Naive thymus-derived CD8-positive, alpha-beta T cell (primary cell): ENCODE measurements around the gene PPFIBP1. TPM values are rescaled to one million over a fixed set of nuclear protein-coding genes. Genes with fewer than 3 reads are reported as not detected.

Experiments
- ATAC-seq, 2 donors: fragments of 150-1000 bp; cut with Tn5 transposase in 1 of 2; sonication (Bioruptor Pico), chemical (Tn5 transposase) in 1 of 2; 1 replicate in 1 of 2; 2 replicates in 1 of 2; pipeline ENCODE4 v1.10.0; 2021; ENCODE audit warnings: mild to moderate bottlenecking in 2 of 2, moderate library complexity in 2 of 2
- POLR2A ChIA-PET: fragments of 350-600 bp; sonication (Branson Sonifier 250); formaldehyde crosslinking; loops from one replicate; lab custom pipeline; 2021; ENCODE audit warnings: antibody characterized with exemption; lab: Charles Lee
- DNase-seq, 10 donors: peaks; one replicate each; pipeline versions ENCODE4 v3.0.0 to v3.0.0-alpha.2; 2020 to 2022
- H3K27ac Mint-ChIP-seq, 10 donors: one replicate each; pipeline ENCODE4 v1.8.0; 2020 to 2022; ENCODE audit warnings: mild to moderate bottlenecking in 10 of 10, mixed read lengths in 10 of 10, moderate library complexity in 4 of 10, inconsistent platforms in 1 of 10
- H3K27me3 Mint-ChIP-seq, 5 donors: one replicate each; pipeline ENCODE4 v1.8.0; 2021 to 2022; ENCODE audit warnings: mixed read lengths in 5 of 5
- H3K36me3 Mint-ChIP-seq, 3 donors: one replicate each; pipeline ENCODE4 v1.8.0; 2020 to 2022; ENCODE audit warnings: mixed read lengths in 3 of 3, mild to moderate bottlenecking in 2 of 3, inconsistent platforms in 1 of 3
- H3K4me1 Mint-ChIP-seq, 4 donors: one replicate each; pipeline ENCODE4 v1.8.0; 2021 to 2022; ENCODE audit warnings: mixed read lengths in 4 of 4
- H3K4me3 Mint-ChIP-seq, 10 donors: one replicate each; pipeline ENCODE4 v1.8.0; 2020 to 2022; ENCODE audit warnings: mild to moderate bottlenecking in 10 of 10, mixed read lengths in 10 of 10, moderate library complexity in 6 of 10, inconsistent platforms in 1 of 10
- H3K9me3 Mint-ChIP-seq, 9 donors: one replicate each; pipeline ENCODE4 v1.8.0; 2020 to 2022; ENCODE audit warnings: mixed read lengths in 9 of 9, mild to moderate bottlenecking in 3 of 9, inconsistent platforms in 1 of 9, moderate library complexity in 1 of 9
- polyA plus RNA-seq, 3 donors: library from polyadenylated mRNA; unstranded; fragments of 300-500 nt; fragmentation: Illumina TruSeq; gene quantifications; one replicate each; pipeline ENCODE4 v1.2.3, GENCODE V29; 2021
- total RNA-seq, 8 experiments: library from RNA in 2 of 8; stranded (reverse) in 2 of 8; gene quantifications; one replicate each; pipeline ENCODE4 v1.2.3 and lab custom pipeline; 2021 to 2026

PPFIBP1 gene
- total and polyA plus RNA-seq, 5 experiments from 2014 or later, result 3.8 to 9.2 (median 4.1) TPM

- peaks cover 0 to 6% (median 3%) of the 10 kb centered on the region in 5 donors for H3K27me3 Mint-ChIP-seq
- POLR2A ChIA-PET, result no interaction called here
- H3K9me3 Mint-ChIP-seq, result peaks cover 0 to 3% (median 0%) of the 10 kb centered on the region in 9 donors
- H3K4me3 Mint-ChIP-seq, result no peak overlapping the region
- H3K27ac Mint-ChIP-seq, result no peak overlapping the region
- H3K36me3 Mint-ChIP-seq, result peaks cover 0 to 3% (median 0%) of the 10 kb centered on the region in 3 donors
- DNase-seq (no peak), ATAC-seq (no peak)
- H3K4me1 Mint-ChIP-seq, result peaks cover 0 to 12% (median 8%) of the 10 kb centered on the region in 4 donors
These were observed 25.3 kb downstream of the PPFIBP1 start for GRCh38 chr12:27549236-27549800.

- no peak overlapping the region for H3K4me3 Mint-ChIP-seq
- H3K4me1 Mint-ChIP-seq, result peaks cover 0 to 13% (median 8%) of the 10 kb centered on the region in 4 donors
- POLR2A ChIA-PET, result no interaction called here
- H3K27ac Mint-ChIP-seq, result no peak overlapping the region
- no peaks in the 10 kb centered on the region for H3K36me3 Mint-ChIP-seq
- no peaks in the 10 kb centered on the region for H3K9me3 Mint-ChIP-seq
- peaks cover 0 to 6% (median 0%) of the 10 kb centered on the region in 5 donors for H3K27me3 Mint-ChIP-seq
- no peak for DNase-seq
- ATAC-seq, result no peak
These were observed 26.0 kb downstream of the PPFIBP1 start for GRCh38 chr12:27549801-27550652.

- Mint-ChIP-seq H3K9me3 (no peaks in the 10 kb centered on the region), H3K4me1 (peaks cover 0 to 19% (median 11%) of the 10 kb centered on the region in 4 donors), H3K27ac (no peak overlapping the region), H3K4me3 (no peak overlapping the region), H3K27me3 (peaks cover 0 to 6% (median 0%) of the 10 kb centered on the region in 5 donors), H3K36me3 (no peaks in the 10 kb centered on the region)
- ATAC-seq (no peak), DNase-seq (no peak)
- POLR2A ChIA-PET, result no interaction called here
These were observed 26.6 kb downstream of the PPFIBP1 start for GRCh38 chr12:27550653-27550975.

GRCh38 chr12:27551172-27551840 lies 27.3 kb downstream of the PPFIBP1 start:
- no peak overlapping the region for H3K27ac Mint-ChIP-seq
- POLR2A ChIA-PET, result no interaction called here
- ATAC-seq (no peak), DNase-seq (no peak)
- H3K4me1 Mint-ChIP-seq, result peaks cover 0 to 26% (median 15%) of the 10 kb centered on the region in 4 donors
- no peaks in the 10 kb centered on the region for H3K9me3 Mint-ChIP-seq
- peaks cover 0 to 6% (median 0%) of the 10 kb centered on the region in 5 donors for H3K27me3 Mint-ChIP-seq
- H3K4me3 Mint-ChIP-seq, result no peak overlapping the region
- H3K36me3 Mint-ChIP-seq, result no peaks in the 10 kb centered on the region

GRCh38 chr12:27552235-27552634 lies 28.2 kb downstream of the PPFIBP1 start:
- H3K27me3 Mint-ChIP-seq, result peaks cover 0 to 6% (median 0%) of the 10 kb centered on the region in 5 donors
- no peak overlapping the region for H3K27ac Mint-ChIP-seq
- peaks cover 0 to 29% (median 16%) of the 10 kb centered on the region in 4 donors for H3K4me1 Mint-ChIP-seq
- ATAC-seq, result no peak
- H3K36me3 Mint-ChIP-seq, result no peaks in the 10 kb centered on the region
- POLR2A ChIA-PET, result no interaction called here
- DNase-seq, result no peak
- no peaks in the 10 kb centered on the region for H3K9me3 Mint-ChIP-seq
- H3K4me3 Mint-ChIP-seq, result no peak overlapping the region

- POLR2A ChIA-PET, result no interaction called here
- DNase-seq (no peak), ATAC-seq (no peak)
- Mint-ChIP-seq H3K9me3 (no peaks in the 10 kb centered on the region), H3K27me3 (peaks cover 0 to 4% (median 0%) of the 10 kb centered on the region in 5 donors), H3K4me1 (peaks cover 0 to 29% (median 16%) of the 10 kb centered on the region in 4 donors), H3K4me3 (no peak overlapping the region), H3K36me3 (no peaks in the 10 kb centered on the region), H3K27ac (peak overlapping the region in 1 of 10 donors; percentile 12)
These were observed 29.0 kb downstream of the PPFIBP1 start for GRCh38 chr12:27552886-27553560.

GRCh38 chr12:27553941-27554340 lies 29.9 kb downstream of the PPFIBP1 start:
- DNase-seq (no peak), ATAC-seq (no peak)
- peaks cover 2 to 34% (median 17%) of the 10 kb centered on the region in 4 donors for H3K4me1 Mint-ChIP-seq
- H3K27ac Mint-ChIP-seq, result peak overlapping the region in 1 of 10 donors; percentile 12
- peaks cover 0 to 4% (median 0%) of the 10 kb centered on the region in 5 donors for H3K27me3 Mint-ChIP-seq
- POLR2A ChIA-PET, result no interaction called here
- no peaks in the 10 kb centered on the region for H3K36me3 Mint-ChIP-seq
- H3K9me3 Mint-ChIP-seq, result no peaks in the 10 kb centered on the region
- H3K4me3 Mint-ChIP-seq, result no peak overlapping the region

GRCh38 chr12:27554421-27555186 lies 30.6 kb downstream of the PPFIBP1 start:
- Mint-ChIP-seq H3K27me3 (no peaks in the 10 kb centered on the region), H3K4me1 (peaks cover 2 to 27% (median 15%) of the 10 kb centered on the region in 4 donors), H3K4me3 (no peak overlapping the region), H3K9me3 (no peaks in the 10 kb centered on the region), H3K36me3 (no peaks in the 10 kb centered on the region), H3K27ac (no peak overlapping the region)
- DNase-seq (no peak), ATAC-seq (no peak)
- POLR2A ChIA-PET, result interaction anchor here (1.0 kb wide), 1 partner anchor 31 kb away, joined by 4 read pairs; no protein-coding TSS in a partner anchor

GRCh38 chr12:27555361-27555760 lies 31.4 kb downstream of the PPFIBP1 start:
- Mint-ChIP-seq H3K36me3 (no peaks in the 10 kb centered on the region), H3K9me3 (no peaks in the 10 kb centered on the region), H3K27ac (no peak overlapping the region), H3K27me3 (no peaks in the 10 kb centered on the region), H3K4me3 (no peak overlapping the region), H3K4me1 (peaks cover 2 to 22% (median 14%) of the 10 kb centered on the region in 4 donors)
- ATAC-seq, result no peak
- DNase-seq, result no peak
- POLR2A ChIA-PET, result interaction anchor here (1.0 kb wide), 1 partner anchor 32 kb away, joined by 4 read pairs; no protein-coding TSS in a partner anchor

GRCh38 chr12:27555925-27556778 lies 32.1 kb downstream of the PPFIBP1 start:
- POLR2A ChIA-PET, result interaction anchor here (1.0 kb wide), 1 partner anchor 33 kb away, joined by 4 read pairs; no protein-coding TSS in a partner anchor
- Mint-ChIP-seq H3K27me3 (no peaks in the 10 kb centered on the region), H3K9me3 (no peaks in the 10 kb centered on the region), H3K36me3 (no peaks in the 10 kb centered on the region), H3K4me3 (no peak overlapping the region), H3K4me1 (peaks cover 2 to 22% (median 14%) of the 10 kb centered on the region in 4 donors), H3K27ac (no peak overlapping the region)
- no peak for ATAC-seq
- no peak for DNase-seq

GRCh38 chr12:27560126-27560525 lies 36.1 kb downstream of the PPFIBP1 start:
- H3K27me3 Mint-ChIP-seq, result peaks cover 0 to 3% (median 0%) of the 10 kb centered on the region in 5 donors
- POLR2A ChIA-PET, result no interaction called here
- ATAC-seq, result no peak
- H3K27ac Mint-ChIP-seq, result no peak overlapping the region
- H3K9me3 Mint-ChIP-seq, result no peaks in the 10 kb centered on the region
- H3K4me1 Mint-ChIP-seq, result peaks cover 2 to 20% (median 11%) of the 10 kb centered on the region in 4 donors
- no peak for DNase-seq
- no peak overlapping the region for H3K4me3 Mint-ChIP-seq
- no peaks in the 10 kb centered on the region for H3K36me3 Mint-ChIP-seq
